Measurements from ENCODE around the gene CASQ2. TPM values are rescaled to one million over a fixed set of nuclear protein-coding genes. Genes with fewer than 3 reads are reported as not detected.

The CASQ2 gene
- total RNA-seq, 1 donor from 2014 or later, result 804 TPM

GRCh38 chr1:115677182-115677555 lies 91.3 kb downstream of the CASQ2 start:
- intact Hi-C loops (cut with DNase I), result no loop called here
- ATAC-seq (ENCODE audit: poor library complexity) (no peak), DNase-seq (no peak)

DNA sequence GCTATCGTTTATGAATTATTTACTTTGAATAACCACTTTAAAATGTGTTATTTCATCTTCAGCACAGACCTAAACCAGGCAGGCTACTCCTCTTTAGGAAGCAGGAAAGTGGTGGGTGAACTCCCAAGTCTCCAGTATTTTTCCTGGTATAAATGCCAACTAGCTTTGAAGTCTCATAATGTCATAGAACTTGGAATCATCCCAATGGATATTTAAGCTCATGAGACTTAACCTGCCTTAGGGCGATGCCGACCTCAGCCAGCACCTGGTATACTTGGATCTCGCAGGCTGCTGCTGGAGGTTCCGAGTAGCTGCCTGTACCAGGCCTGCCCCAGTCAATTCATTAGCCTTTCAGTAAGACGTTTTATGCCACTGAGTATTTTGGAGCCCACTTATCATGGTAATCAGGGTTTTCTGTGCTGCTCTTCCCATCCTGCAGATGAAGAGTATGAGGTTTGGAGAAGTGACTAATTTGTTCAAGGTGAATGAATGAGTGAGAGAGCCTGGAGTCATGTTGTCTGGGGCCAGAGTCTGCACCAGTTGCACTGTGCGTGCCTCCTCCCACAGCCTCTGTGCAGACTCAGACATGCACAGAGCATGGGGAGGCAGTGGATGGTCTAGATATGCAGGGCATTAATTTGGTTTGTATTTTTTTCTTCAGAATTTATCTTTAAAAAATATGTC lies 91.9 kb downstream of the CASQ2 start:
- ATAC-seq (ENCODE audit: poor library complexity) (no peak), DNase-seq (no peak)
- intact Hi-C loops (cut with DNase I), result no loop called here

GRCh38 chr1:115672224-115673009 lies 96.1 kb downstream of the CASQ2 start:
- intact Hi-C loops (cut with DNase I), result no loop called here
- ATAC-seq (ENCODE audit: poor library complexity) (peak; percentile 35), DNase-seq (no peak)

DNA sequence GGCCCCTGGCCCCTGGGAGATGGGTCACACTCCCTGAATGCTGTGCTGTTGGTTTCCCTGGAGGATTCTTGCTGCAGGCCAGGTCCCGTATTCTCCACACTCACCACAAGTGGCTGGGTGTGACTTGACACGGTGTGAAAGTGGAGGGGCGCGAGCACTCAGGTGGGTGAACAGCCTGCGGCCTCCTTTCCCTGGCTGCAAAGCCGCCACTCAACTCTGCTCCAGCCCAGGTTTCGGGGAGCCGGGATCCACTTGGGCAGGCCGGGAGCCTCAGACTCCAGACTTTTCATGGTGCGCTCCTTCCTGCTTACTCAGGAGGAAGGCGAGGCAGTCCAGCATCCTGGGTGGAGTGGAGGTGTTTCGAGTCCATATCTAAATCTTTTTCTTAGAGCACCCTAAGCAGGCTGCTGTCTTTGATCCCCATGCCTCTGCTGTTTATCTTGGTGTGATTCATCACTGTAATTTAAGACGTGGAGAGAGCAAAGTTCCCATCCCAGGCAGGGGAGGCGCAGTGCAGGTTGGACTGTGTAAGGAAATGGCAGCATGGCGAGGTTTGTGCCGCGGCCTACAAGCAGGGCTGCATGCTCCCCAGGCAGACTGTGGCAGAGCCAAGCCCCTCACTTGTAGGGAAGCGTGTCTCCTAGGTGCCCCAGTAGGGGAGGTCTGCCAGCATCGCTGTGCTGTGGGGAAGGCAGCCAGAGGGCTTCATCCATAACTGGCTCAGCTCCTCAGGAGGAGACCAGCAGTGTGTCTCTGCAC lies 97.2 kb downstream of the CASQ2 start:
- peak; percentile 58 for ATAC-seq (ENCODE audit: poor library complexity)
- DNase-seq, result no peak
- intact Hi-C loops (cut with DNase I), result no loop called here

GRCh38 chr1:115670476-115671175 lies 97.9 kb downstream of the CASQ2 start:
- DNase-seq (no peak), ATAC-seq (ENCODE audit: poor library complexity) (no peak)
- intact Hi-C loops (cut with DNase I), result no loop called here

DNA sequence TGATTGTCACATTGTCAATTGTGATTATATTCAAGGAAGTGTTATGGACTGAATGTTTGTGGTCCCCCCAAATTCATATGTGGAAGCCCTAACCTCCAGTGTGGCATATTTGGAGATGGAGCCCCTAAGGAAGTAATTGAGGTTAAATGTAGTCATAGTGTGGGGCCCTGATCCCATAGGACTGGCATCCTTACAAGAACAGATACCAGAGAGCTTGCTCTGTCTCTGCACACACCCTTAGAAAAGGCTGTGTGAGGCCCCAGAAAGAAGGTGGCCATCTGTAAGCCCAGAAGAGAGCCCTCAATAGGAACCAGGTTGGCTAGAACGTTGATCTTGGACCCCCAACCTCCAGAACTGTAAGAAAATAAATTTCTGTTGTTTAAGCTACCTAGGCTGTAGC lies 98.6 kb downstream of the CASQ2 start:
- intact Hi-C loops (cut with DNase I), result no loop called here
- no peak for ATAC-seq (ENCODE audit: poor library complexity)
- no peak for DNase-seq

DNA sequence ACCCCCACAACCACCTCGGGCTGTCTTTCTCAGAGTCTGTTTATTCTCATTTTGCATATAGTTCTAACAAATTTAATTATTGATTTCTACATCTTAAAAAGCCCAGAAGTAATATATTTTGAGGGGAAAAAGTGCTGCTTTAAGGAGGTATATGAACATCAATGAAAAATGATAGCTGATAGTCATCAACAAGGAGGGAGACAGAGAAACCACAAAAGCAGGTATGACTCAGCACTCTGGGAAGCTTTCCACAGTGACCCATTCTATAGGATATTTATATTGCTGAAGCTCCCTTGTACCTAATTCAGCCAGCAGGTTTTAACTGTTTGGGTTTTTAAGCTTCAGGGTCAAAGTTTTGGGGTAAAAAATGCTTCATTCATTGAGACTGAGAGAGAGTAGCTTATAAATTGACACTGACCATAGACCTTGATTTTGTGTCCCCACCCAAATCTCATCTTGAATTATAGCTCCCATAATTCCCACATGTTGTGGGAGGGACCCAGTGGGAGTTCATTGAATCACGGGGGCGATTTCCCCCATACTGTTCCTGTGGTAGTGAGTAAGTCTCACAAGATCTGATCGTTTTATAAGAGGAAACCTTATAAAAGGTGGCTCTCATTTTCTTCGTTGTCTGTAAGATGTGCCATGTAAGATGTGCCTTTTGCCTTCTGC lies 99.4 kb downstream of the CASQ2 start:
- DNase-seq, result no peak
- intact Hi-C loops (cut with DNase I), result no loop called here

DNA sequence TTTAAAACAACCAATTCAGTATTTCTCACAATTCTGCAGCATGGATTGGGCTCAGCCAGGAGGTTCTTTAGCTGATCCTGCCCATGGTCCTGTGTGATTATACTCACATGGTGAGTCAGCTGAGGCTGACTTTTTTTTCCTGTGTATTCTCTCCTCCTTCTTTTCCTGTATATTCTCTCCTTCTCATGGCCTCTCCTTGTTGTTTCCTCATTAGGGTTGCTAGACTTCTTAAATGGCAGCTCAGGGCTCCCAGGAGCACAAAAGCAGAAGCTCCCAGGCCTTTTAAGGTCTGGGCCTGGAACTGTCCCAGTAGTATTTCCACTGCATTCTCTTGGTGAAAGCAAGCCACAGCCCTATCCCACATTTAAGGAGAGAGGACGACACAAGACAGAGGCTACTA lies 99.9 kb downstream of the CASQ2 start:
- DNase-seq, result no peak

More for the DNA sequence above, 99.4 kb downstream of the CASQ2 start:
- ATAC-seq (ENCODE audit: poor library complexity), result no peak

GRCh38 chr1:115666702-115667101 lies 101.8 kb downstream of the CASQ2 start:
- ATAC-seq (ENCODE audit: poor library complexity) (peak; percentile 93), DNase-seq (peak; percentile 71)
- intact Hi-C loops (cut with DNase I), result no loop called here

More for the DNA sequence above, 99.9 kb downstream of the CASQ2 start:
- no peak for ATAC-seq (ENCODE audit: poor library complexity)
- intact Hi-C loops (cut with DNase I), result no loop called here

DNA sequence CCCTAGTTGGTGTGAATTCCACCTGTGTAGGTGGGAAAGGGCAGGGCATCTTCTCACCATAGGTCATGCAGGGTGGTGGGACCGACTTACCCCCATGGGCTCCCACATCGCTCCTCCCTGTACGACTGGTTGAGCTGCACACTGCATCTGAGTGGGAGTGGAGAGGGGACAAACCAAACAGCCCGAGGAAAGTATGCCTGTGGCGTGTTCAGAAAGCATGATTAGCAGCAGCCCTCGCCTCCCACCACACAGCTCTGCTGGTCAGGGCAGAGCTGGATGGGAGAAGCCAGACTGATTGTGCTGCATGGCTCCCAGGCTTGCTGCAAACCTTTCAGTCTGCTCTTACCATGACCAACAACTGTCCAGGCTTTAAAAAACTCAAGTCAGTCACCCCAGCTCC lies 102.3 kb downstream of the CASQ2 start:
- intact Hi-C loops (cut with DNase I), result no loop called here
- DNase-seq (no peak), ATAC-seq (ENCODE audit: poor library complexity) (peak; percentile 4)

DNA sequence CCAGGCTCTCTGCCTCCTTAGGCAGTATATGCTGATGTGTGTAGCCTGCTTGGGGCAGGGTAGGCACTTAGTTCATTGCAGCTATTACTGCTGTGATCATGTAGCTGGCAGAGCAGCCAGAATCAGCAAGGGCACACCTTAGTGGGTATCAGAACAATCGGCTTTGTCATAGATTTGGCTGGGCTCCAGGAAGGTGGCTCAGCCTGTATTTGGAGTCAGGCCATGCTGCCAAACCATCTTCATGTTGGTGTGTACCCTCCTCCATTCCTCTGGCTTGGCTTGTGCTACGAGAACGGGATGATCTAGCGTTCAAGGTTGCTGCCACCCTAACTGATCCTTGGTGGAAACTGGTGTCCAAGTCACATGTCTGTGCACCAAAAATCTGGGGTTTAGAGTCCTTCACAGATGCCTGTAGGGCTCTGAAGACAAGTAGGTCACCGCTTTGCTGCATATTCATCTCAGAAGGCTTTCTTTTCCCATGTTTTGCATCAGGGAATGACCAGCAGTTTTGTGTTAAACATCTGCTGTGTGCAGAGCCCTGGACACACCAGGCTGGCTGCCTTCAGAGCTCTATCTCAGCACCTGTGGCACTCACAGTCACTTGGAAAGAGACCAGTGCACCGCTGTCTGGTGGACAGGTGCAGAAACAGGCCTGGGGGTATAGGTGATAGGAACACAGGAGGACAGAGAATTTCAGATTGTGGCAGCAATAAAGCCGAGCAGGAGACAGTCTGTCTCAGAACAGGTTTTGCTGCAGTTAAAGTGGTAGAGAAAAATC lies 103.0 kb downstream of the CASQ2 start:
- no peak for DNase-seq
- peak; percentile 9 for ATAC-seq (ENCODE audit: poor library complexity)
- intact Hi-C loops (cut with DNase I), result no loop called here

DNA sequence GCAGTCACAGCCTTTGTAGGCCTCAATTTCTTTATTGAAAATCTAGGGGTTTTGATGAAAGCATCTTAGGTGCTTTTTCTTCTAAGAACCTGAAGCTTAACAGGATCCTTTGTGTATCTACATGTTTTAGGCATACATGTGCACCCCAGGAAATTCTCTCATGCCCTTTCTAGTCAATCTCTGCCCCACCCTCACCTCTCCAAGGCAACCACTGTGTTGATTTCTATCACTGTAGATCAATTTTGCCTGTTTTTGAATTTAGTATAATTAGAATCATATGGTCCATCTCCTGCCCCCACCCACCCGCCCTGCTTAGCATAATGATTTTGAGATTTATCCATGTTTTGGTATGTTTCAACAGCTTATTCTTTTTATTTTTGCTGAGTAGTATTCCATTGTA lies 107.4 kb downstream of the CASQ2 start:
- ATAC-seq (ENCODE audit: poor library complexity) (no peak), DNase-seq (no peak)
- intact Hi-C loops (cut with DNase I), result no loop called here

DNA sequence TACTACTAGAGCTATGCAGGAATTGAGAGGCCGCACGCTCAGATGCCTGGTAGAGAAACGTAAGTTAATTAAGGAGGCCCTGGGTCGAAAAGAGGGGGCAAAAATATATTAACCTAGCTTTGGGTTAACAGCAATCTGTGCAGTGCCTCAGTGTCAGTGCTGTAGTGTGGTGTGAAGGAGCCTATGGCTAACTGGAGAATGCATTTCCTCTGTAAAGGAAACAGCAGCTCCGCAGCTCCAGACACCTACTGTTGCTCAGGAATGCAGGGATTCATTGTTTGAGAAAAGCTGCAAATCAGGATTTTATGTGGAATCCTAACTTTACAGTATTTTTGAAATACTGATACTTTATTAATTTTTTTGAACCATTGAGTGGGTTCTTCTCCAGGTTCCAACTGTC lies 108.4 kb downstream of the CASQ2 start:
- intact Hi-C loops (cut with DNase I), result no loop called here
- no peak for ATAC-seq (ENCODE audit: poor library complexity)
- no peak for DNase-seq

GRCh38 chr1:115658646-115659045 lies 109.9 kb downstream of the CASQ2 start:
- DNase-seq (no peak), ATAC-seq (ENCODE audit: poor library complexity) (no peak)
- intact Hi-C loops (cut with DNase I), result no loop called here

- DNase-seq (no peak), ATAC-seq (ENCODE audit: poor library complexity) (no peak)
- intact Hi-C loops (cut with DNase I), result no loop called here
Observed at GRCh38 chr1:115656461-115657077, 111.9 kb downstream of the CASQ2 start.

DNA sequence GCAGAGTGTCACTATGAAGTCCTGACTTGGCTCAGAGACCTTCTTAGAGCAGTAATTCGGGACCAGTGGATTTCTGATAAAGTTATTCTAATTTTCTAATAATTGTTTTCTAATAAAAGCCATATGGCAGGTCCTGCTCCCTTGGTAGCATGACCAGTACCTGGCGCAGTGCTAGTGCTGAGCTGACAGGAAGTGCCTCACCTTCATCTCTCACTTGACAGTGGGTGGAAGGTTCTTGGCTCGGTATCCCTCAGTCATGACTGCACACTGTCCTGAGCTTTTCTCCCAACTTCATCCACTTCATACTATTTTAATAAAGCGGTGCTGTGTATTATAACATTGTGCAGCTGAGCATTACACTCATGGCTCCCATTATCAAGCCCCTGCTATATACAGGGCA lies 112.6 kb downstream of the CASQ2 start:
- intact Hi-C loops (cut with DNase I), result no loop called here
- DNase-seq (no peak), ATAC-seq (ENCODE audit: poor library complexity) (no peak)

DNA sequence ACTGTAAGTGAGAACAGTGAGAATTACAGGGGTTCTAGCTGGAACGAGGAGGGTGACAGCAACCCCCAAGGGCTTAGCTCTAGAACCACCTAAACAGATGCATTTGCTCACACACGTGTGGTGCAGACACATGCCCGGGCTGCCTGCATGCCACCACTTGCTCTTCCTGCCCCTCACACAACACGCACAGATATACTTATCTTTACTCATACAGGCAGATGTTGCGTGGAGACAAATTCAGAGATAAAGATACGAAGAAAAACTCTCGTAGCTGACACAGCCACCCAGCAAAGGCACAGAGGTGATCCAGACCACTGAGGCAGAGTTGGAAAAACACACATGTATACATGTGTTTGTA lies 113.2 kb downstream of the CASQ2 start:
- intact Hi-C loops (cut with DNase I), result no loop called here
- DNase-seq, result no peak

More for the DNA sequence above, 113.2 kb downstream of the CASQ2 start:
- ATAC-seq (ENCODE audit: poor library complexity), result peak; percentile 28
